CD4-positive, alpha-beta T cell (primary cell): ENCODE results near the gene SEMA4D. TPM values are rescaled to one million over a fixed set of nuclear protein-coding genes. Genes with fewer than 3 reads are reported as not detected.

Source experiments
- ATAC-seq: fragments of 200-7000 bp; cut with Tn5 transposase; one replicate; pipeline ENCODE4 v1.10.0; 2022; ENCODE audit warnings: mild to moderate bottlenecking; ENCODE audit not compliant: poor library complexity
- CTCF ChIA-PET: fragments of 350-600 bp; sonication (Branson Sonifier 250); formaldehyde crosslinking; loops from one replicate; lab custom pipeline; 2021; ENCODE audit warnings: antibody characterized with exemption, inconsistent platforms; lab: Charles Lee
- POLR2A ChIA-PET: fragments of 350-600 bp; sonication (Branson Sonifier 250); formaldehyde crosslinking; loops from one replicate; lab custom pipeline; 2021; ENCODE audit warnings: antibody characterized with exemption, inconsistent platforms; lab: Charles Lee
- DNase-seq, 14 experiments: peaks; one replicate each; pipeline ENCODE4 v3.0.0-alpha.2; 2013 to 2020; ENCODE audit warnings: mixed read lengths in 2 of 14
- H3K27ac ChIP-seq, 2 donors: one replicate each; pipeline versions ENCODE4 v1.5.1 to v1.7.0; 2013; ENCODE audit warnings: low read length in 2 of 2, low read depth in 1 of 2, mild to moderate bottlenecking in 1 of 2
- H3K27me3 ChIP-seq, 2 experiments: 1 replicate in 1 of 2; 2 replicates in 1 of 2; pipeline versions ENCODE4 v1.6.1 to v1.7.0; 2013; ENCODE audit warnings: low read length in 2 of 2, control low read depth in 1 of 2, mild to moderate bottlenecking in 1 of 2, moderate library complexity in 1 of 2; ENCODE audit not compliant: insufficient read depth in 2 of 2, control insufficient read depth in 1 of 2
- H3K36me3 ChIP-seq: one replicate; pipeline ENCODE4 v1.6.1; 2013; ENCODE audit warnings: low read length, control low read depth; ENCODE audit not compliant: insufficient read depth
- H3K4me1 ChIP-seq: one replicate; pipeline ENCODE4 v1.6.1; 2013; ENCODE audit warnings: low read length, control low read depth; ENCODE audit not compliant: insufficient read depth
- H3K4me3 ChIP-seq: one replicate; pipeline ENCODE4 v1.5.1; 2013; ENCODE audit warnings: mild to moderate bottlenecking, low read length, moderate library complexity
- H3K9me3 ChIP-seq, 2 experiments: 1 replicate in 1 of 2; 2 replicates in 1 of 2; pipeline versions ENCODE4 v1.6.1 to v1.7.0; 2013; ENCODE audit warnings: low read length in 2 of 2, mild to moderate bottlenecking in 2 of 2, control low read depth in 1 of 2, moderate library complexity in 1 of 2; ENCODE audit not compliant: control insufficient read depth in 1 of 2, insufficient read depth in 1 of 2
- H3K27ac Mint-ChIP-seq: one replicate; pipeline ENCODE4 v1.8.0; 2020; ENCODE audit warnings: mixed read lengths
- H3K27me3 Mint-ChIP-seq: one replicate; pipeline ENCODE4 v1.8.0; 2021; ENCODE audit warnings: mixed read lengths
- H3K36me3 Mint-ChIP-seq: one replicate; pipeline ENCODE4 v1.8.0; 2021; ENCODE audit warnings: low read depth, mixed read lengths
- H3K4me1 Mint-ChIP-seq: one replicate; pipeline ENCODE4 v1.8.0; 2021; ENCODE audit warnings: low read depth, mixed read lengths
- H3K4me3 Mint-ChIP-seq: one replicate; pipeline ENCODE4 v1.8.0; 2020; ENCODE audit warnings: mild to moderate bottlenecking, mixed read lengths
- H3K9me3 Mint-ChIP-seq: one replicate; pipeline ENCODE4 v1.8.0; 2020; ENCODE audit warnings: mixed read lengths
- intact Hi-C, 2 experiments: fragments of 100-400 bp; cut with DNase I in 1 of 2; cut with micrococcal nuclease in 1 of 2; formaldehyde crosslinking; loops; one replicate each; pipeline versions ENCODE4 v1.15.1 to v1.9.0; 2023 to 2025; cut with DNase I, micrococcal nuclease
- total RNA-seq, 174 experiments: library from RNA in 2 of 174; stranded (reverse) in 2 of 174; gene quantifications; one replicate each; pipeline ENCODE4 v1.2.3 and lab custom pipeline; 2021 to 2026
- TF ChIP-seq, protein P1 (sequence below): fragments of 200-600 bp; IDR thresholded peaks from one replicate; pipeline ENCODE4 v1.8.0; 2022; ENCODE audit warnings: antibody characterized with exemption, mild to moderate bottlenecking

SEMA4D gene
- total RNA-seq, 2 experiments from 2014 or later: 399 to 430 TPM

DNA sequence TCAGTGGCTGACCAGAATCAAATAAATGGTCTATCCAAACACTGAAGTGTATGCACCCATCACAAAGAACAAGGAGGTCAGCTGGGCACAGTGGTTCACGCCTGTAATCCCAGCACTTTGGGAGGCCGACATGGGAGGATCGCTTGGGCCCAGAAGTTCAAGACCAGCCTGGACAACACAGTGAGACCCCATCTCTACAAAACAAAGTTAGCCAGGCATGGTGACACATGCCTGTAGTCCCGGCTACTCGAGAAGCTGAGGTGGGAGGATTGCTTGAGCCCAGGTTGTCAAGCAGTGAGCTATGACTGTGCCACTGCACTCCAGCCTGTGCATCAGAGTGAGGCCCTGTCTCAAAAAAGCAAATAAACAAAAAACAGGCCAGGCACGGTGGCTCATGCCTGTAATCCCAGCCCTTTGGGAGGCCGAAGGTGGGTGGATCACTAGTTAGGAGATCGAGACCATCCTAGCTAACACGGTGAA is 40.5 kb downstream of the SEMA4D start:
- POLR2A ChIA-PET: interaction anchor here (0.7 to 6.0 kb wide), 22 partner anchors 8 to 91 kb away, joined by 3 to 44 read pairs (median 8); no protein-coding TSS in a partner anchor
- ATAC-seq: no peak
- intact Hi-C loops: loop anchor here in 1 of 2 experiments (2.0 kb wide), 3 partner anchors 13 to 65 kb away; no protein-coding TSS in a partner anchor

DNA sequence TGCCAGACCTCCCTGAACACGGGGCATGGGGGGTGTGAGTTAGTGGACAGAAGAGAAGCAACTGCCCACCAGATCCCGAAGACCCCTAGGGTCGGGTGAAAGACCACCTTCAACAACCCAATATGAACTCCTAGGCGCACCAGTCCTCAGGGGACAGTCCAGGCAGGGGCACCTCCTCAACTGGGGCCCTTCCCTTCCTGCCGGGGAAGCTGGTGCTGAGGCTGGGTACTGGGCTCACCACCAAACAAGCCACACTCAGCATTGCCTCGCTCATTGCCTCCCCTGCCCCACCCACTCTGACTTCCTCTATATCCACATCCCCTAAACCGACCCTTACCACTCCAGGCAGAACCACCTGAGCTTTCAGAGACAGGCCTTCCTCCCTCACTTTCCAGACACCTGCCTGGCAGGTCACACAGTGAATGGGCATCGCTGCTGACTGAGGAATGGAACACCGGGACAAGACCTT is 42.5 kb downstream of the SEMA4D start:
- Mint-ChIP-seq H3K9me3 (no peaks in the 10 kb centered on the region), H3K36me3 (peaks cover 89% of the 10 kb centered on the region), H3K27me3 (no peaks in the 10 kb centered on the region), H3K27ac (peak overlapping the region; percentile 96), H3K4me3 (peak overlapping the region; percentile 71), H3K4me1 (peaks cover 91% of the 10 kb centered on the region)
- CTCF ChIA-PET: interaction anchor here (0.9 to 6.1 kb wide), 7 partner anchors 26 to 121 kb away, joined by 3 to 29 read pairs (median 4); no protein-coding TSS in a partner anchor
- H3K27ac ChIP-seq: peak overlapping the region; percentile 68 to 79
- peaks cover 86% of the 10 kb centered on the region for H3K4me1 ChIP-seq
- TF ChIP-seq, protein P1, sequence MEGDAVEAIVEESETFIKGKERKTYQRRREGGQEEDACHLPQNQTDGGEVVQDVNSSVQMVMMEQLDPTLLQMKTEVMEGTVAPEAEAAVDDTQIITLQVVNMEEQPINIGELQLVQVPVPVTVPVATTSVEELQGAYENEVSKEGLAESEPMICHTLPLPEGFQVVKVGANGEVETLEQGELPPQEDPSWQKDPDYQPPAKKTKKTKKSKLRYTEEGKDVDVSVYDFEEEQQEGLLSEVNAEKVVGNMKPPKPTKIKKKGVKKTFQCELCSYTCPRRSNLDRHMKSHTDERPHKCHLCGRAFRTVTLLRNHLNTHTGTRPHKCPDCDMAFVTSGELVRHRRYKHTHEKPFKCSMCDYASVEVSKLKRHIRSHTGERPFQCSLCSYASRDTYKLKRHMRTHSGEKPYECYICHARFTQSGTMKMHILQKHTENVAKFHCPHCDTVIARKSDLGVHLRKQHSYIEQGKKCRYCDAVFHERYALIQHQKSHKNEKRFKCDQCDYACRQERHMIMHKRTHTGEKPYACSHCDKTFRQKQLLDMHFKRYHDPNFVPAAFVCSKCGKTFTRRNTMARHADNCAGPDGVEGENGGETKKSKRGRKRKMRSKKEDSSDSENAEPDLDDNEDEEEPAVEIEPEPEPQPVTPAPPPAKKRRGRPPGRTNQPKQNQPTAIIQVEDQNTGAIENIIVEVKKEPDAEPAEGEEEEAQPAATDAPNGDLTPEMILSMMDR: no peak
- peak in 8 of 14 experiments; percentile 47 to 81 (median 62) for DNase-seq
- intact Hi-C loops: loop anchor here in 1 of 2 experiments (1.0 kb wide), 1 partner anchor 9 kb away; no protein-coding TSS in a partner anchor
- peak overlapping the region; percentile 13 for H3K4me3 ChIP-seq
- H3K27me3 ChIP-seq: no peaks in the 10 kb centered on the region
- H3K36me3 ChIP-seq: peaks cover 50% of the 10 kb centered on the region
- no peaks in the 10 kb centered on the region for H3K9me3 ChIP-seq
- POLR2A ChIA-PET: interaction anchor here (0.8 to 6.0 kb wide), 15 partner anchors 10 to 93 kb away, joined by 3 to 44 read pairs (median 12); no protein-coding TSS in a partner anchor
- peak; percentile 65 for ATAC-seq

More for the DNA sequence above, 40.5 kb downstream of the SEMA4D start:
- H3K4me3 Mint-ChIP-seq: peak overlapping the region; percentile 84
- H3K4me1 ChIP-seq: peaks cover 97% of the 10 kb centered on the region
- H3K9me3 Mint-ChIP-seq: no peaks in the 10 kb centered on the region
- peak overlapping the region; percentile 96 for H3K27ac Mint-ChIP-seq
- H3K27ac ChIP-seq: peak overlapping the region; percentile 68 to 79
- CTCF ChIA-PET: interaction anchor here (1.0 to 6.1 kb wide), 4 partner anchors 13 to 91 kb away, joined by 3 to 29 read pairs (median 12); no protein-coding TSS in a partner anchor
- no peaks in the 10 kb centered on the region for H3K27me3 ChIP-seq
- no peak for DNase-seq
- peaks cover 93% of the 10 kb centered on the region for H3K4me1 Mint-ChIP-seq
- no peaks in the 10 kb centered on the region for H3K27me3 Mint-ChIP-seq
- TF ChIP-seq, protein P1: no peak
- H3K9me3 ChIP-seq: no peaks in the 10 kb centered on the region
- H3K36me3 Mint-ChIP-seq: peaks cover 83% of the 10 kb centered on the region
- no peak overlapping the region for H3K4me3 ChIP-seq
- H3K36me3 ChIP-seq: peaks cover 50% of the 10 kb centered on the region

DNA sequence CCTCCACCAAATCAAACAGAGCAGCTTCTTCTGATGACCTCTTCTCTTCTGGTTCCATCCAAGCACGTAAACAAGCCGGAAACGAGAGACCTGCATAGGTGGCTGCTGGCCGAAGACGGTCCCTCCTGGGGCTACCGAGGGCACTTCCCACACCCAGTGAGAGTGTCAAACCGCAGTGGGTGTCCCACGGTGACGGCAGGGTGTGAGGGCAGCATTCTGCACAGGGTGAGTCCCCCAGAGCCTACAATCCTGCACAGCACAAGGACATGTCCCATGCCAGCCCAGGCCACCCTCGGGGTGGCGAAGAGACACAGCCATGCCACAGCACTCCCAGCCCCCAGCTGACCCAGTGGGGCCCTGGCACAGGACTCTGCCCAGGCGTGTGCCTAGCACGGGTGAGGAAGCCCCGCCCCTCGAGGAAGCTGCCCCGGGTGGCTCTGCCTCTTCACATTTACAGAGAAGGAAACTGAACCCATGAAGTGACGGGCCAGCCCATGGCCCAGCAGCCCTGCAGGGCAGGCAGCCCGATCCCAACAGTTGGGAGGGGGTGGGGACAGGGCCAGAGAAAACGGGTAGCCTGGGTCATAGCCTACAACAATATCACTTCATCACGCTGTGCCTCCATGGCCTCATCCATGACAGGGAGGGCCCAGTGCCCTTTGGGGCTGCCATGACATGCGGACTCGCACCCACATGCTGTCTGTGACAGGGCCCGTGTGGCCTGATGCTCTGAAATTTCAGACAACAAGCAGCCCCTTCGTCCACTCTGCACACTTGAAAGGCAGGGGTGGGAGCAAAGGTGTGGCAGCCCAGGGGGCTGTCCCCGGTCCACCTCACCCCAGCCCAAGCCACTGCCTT is 43.2 kb downstream of the SEMA4D start:
- peaks cover 91% of the 10 kb centered on the region for H3K4me1 Mint-ChIP-seq
- ATAC-seq (no peak), DNase-seq (peak in 3 of 14 experiments; percentile 27 to 58 (median 55))
- peak overlapping the region; percentile 71 for H3K4me3 Mint-ChIP-seq
- Histone ChIP-seq H3K4me1 (peaks cover 86% of the 10 kb centered on the region), H3K4me3 (peak overlapping the region; percentile 13), H3K36me3 (peaks cover 55% of the 10 kb centered on the region), H3K9me3 (no peaks in the 10 kb centered on the region), H3K27ac (peak overlapping the region; percentile 68 to 79), H3K27me3 (no peaks in the 10 kb centered on the region)
- H3K27ac Mint-ChIP-seq: peak overlapping the region; percentile 96
- TF ChIP-seq, protein P1: no peak
- ChIA-PET CTCF (interaction anchor here (1.0 to 6.1 kb wide), 3 partner anchors 26 to 94 kb away, joined by 3 to 29 read pairs (median 4); no protein-coding TSS in a partner anchor), POLR2A (interaction anchor here (0.8 to 6.0 kb wide), 14 partner anchors 10 to 94 kb away, joined by 3 to 44 read pairs (median 15); no protein-coding TSS in a partner anchor)
- H3K9me3 Mint-ChIP-seq: no peaks in the 10 kb centered on the region
- intact Hi-C loops: loop anchor here in 1 of 2 experiments (1.0 kb wide), 1 partner anchor 10 kb away; no protein-coding TSS in a partner anchor
- H3K36me3 Mint-ChIP-seq: peaks cover 89% of the 10 kb centered on the region
- H3K27me3 Mint-ChIP-seq: no peaks in the 10 kb centered on the region
